A549 (cell line): ENCODE measurements around the gene ZNF532.

Source experiments
- CBX8 ChIP-seq: fragments of 200-600 bp; sonication (generic); IDR thresholded peaks from 2 replicates; pipeline ENCODE4 v1.6.1; 2016
- HDAC2 ChIP-seq: fragments of 200-600 bp; sonication (generic); IDR thresholded peaks from 2 replicates; pipeline ENCODE4 v1.6.1; 2016
- HMGXB4 ChIP-seq: fragments of 250-450 bp; sonication (Bioruptor Pico); IDR thresholded peaks from 2 replicates; pipeline ENCODE4 v1.5.0; 2021; ENCODE audit warnings: mild to moderate bottlenecking, moderate library complexity, borderline replicate concordance
- HOXA7 ChIP-seq: fragments of 250-450 bp; sonication (Bioruptor Pico); IDR thresholded peaks from 2 replicates; pipeline ENCODE4 v1.5.0; 2020; ENCODE audit warnings: mild to moderate bottlenecking, moderate library complexity
- NFE2L2 ChIP-seq: fragments of 150-350 bp; conservative IDR thresholded peaks from 2 replicates; pipeline ENCODE4 v1.6.1; 2014; ENCODE audit warnings: low read length
- NR3C1 ChIP-seq: fragments of >200 bp; sonication (Bioruptor Twin); formaldehyde crosslinking; IDR thresholded peaks from 3 replicates; pipeline ENCODE4 v1.6.1; 2017
- PHF8 ChIP-seq: fragments of 200-600 bp; sonication (generic); IDR thresholded peaks from 2 replicates; pipeline ENCODE4 v1.6.1; 2016; ENCODE audit warnings: low read depth, mild to moderate bottlenecking, antibody characterized with exemption, moderate library complexity, borderline replicate concordance
- POLR2A ChIP-seq: IDR thresholded peaks from 2 replicates; pipeline ENCODE4 v1.6.1; 2012; ENCODE audit warnings: mild to moderate bottlenecking, low read length
- REST ChIP-seq: fragments of 200-600 bp; sonication (generic); IDR thresholded peaks from 2 replicates; pipeline ENCODE4 v1.6.1; 2016; ENCODE audit warnings: antibody characterized with exemption, mild to moderate bottlenecking, moderate library complexity
- ZC3H11A ChIP-seq: fragments of 450-650 bp; IDR thresholded peaks from 2 replicates; pipeline ENCODE4 v1.6.1; 2014; ENCODE audit warnings: antibody characterized with exemption, mild to moderate bottlenecking
- ZFP36 ChIP-seq: fragments of 450-650 bp; IDR thresholded peaks from 2 replicates; pipeline ENCODE4 v1.6.1; 2014; ENCODE audit warnings: borderline replicate concordance; ENCODE audit not compliant: partially characterized antibody
- TF ChIP-seq, protein P1 (sequence below): fragments of >200 bp; sonication (Bioruptor Twin); formaldehyde crosslinking; IDR thresholded peaks from 3 replicates; pipeline ENCODE4 v1.5.1; 2016

- TF ChIP-seq REST (no peak), HMGXB4 (CRISPR knock-in tag) (no peak), POLR2A (no peak), CBX8 (no peak), HOXA7 (CRISPR knock-in tag) (no peak), ZC3H11A (no peak), HDAC2 (no peak), NFE2L2 (no peak), NR3C1 (no peak), PHF8 (no peak), ZFP36 (no peak)
- TF ChIP-seq, protein P1, sequence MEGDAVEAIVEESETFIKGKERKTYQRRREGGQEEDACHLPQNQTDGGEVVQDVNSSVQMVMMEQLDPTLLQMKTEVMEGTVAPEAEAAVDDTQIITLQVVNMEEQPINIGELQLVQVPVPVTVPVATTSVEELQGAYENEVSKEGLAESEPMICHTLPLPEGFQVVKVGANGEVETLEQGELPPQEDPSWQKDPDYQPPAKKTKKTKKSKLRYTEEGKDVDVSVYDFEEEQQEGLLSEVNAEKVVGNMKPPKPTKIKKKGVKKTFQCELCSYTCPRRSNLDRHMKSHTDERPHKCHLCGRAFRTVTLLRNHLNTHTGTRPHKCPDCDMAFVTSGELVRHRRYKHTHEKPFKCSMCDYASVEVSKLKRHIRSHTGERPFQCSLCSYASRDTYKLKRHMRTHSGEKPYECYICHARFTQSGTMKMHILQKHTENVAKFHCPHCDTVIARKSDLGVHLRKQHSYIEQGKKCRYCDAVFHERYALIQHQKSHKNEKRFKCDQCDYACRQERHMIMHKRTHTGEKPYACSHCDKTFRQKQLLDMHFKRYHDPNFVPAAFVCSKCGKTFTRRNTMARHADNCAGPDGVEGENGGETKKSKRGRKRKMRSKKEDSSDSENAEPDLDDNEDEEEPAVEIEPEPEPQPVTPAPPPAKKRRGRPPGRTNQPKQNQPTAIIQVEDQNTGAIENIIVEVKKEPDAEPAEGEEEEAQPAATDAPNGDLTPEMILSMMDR: no peak
Measured at GRCh38 chr18:58831606-58832005, 33.1 kb upstream of the ZNF532 start.
